K562 (cell line): ENCODE data around the gene MAST1. TPM values are rescaled to one million over a fixed set of nuclear protein-coding genes. Genes with fewer than 3 reads are reported as not detected.
"Not testable (repeated sequence)": the region's sequence is repeated elsewhere in the genome, so short reads cannot be mapped to it uniquely, and the experiment has no call there.

Experiments used
- ARID1B ChIP-seq: fragments of 450-650 bp; IDR thresholded peaks from 2 replicates; pipeline ENCODE4 v1.6.1; 2016; ENCODE audit warnings: antibody characterized with exemption, mild to moderate bottlenecking, inconsistent platforms
- BCOR ChIP-seq: fragments of 450-650 bp; IDR thresholded peaks from 2 replicates; pipeline ENCODE4 v1.6.1; 2016
- CSDE1 ChIP-seq, 2 experiments: fragments of 450-650 bp; IDR thresholded peaks; 2 replicates each; pipeline ENCODE4 v1.6.1; 2016; ENCODE audit warnings: mild to moderate bottlenecking in 1 of 2
- DPF2 ChIP-seq: fragments of 450-650 bp; IDR thresholded peaks from 2 replicates; pipeline ENCODE4 v1.6.1; 2016
- ETV5 ChIP-seq: sonication (generic); formaldehyde crosslinking; IDR thresholded peaks from 2 replicates; pipeline ENCODE4 v1.4.0; 2020; ENCODE audit warnings: low read depth, mild to moderate bottlenecking, missing genetic modification reagents
- GABPB2 ChIP-seq: fragments of 250-450 bp; sonication (Bioruptor Pico); conservative IDR thresholded peaks from 2 replicates; pipeline ENCODE4 v1.5.1; 2021; ENCODE audit warnings: mild to moderate bottlenecking
- HDAC1 ChIP-seq, 2 experiments: fragments of 450-650 bp; IDR thresholded peaks; 2 replicates each; pipeline ENCODE4 v1.6.1; 2016 to 2017; ENCODE audit warnings: inconsistent platforms in 1 of 2, mild to moderate bottlenecking in 1 of 2, moderate library complexity in 1 of 2
- KDM5B ChIP-seq: fragments of 200-600 bp; sonication (generic); IDR thresholded peaks from 2 replicates; pipeline ENCODE4 v1.6.1; 2012; ENCODE audit warnings: low read depth, mild to moderate bottlenecking, moderate library complexity, low read length, control low read depth, inconsistent platforms; ENCODE audit not compliant: insufficient replicate concordance
- MTA2 ChIP-seq: fragments of 450-650 bp; IDR thresholded peaks from 2 replicates; pipeline ENCODE4 v1.6.1; 2016; ENCODE audit warnings: low read depth
- MTA3 ChIP-seq: fragments of 450-650 bp; formaldehyde crosslinking; IDR thresholded peaks from 2 replicates; pipeline ENCODE4 v1.6.1; 2017; ENCODE audit warnings: mild to moderate bottlenecking, borderline replicate concordance
- NFRKB ChIP-seq: fragments of 450-650 bp; IDR thresholded peaks from 2 replicates; pipeline ENCODE4 v1.6.1; 2016; ENCODE audit warnings: low read depth
- OTX1 ChIP-seq: fragments of 450-650 bp; formaldehyde crosslinking; IDR thresholded peaks from 2 replicates; pipeline ENCODE4 v1.4.0; 2022; ENCODE audit warnings: mild to moderate bottlenecking
- POLR2A ChIP-seq: fragments of 450-650 bp; conservative IDR thresholded peaks from 2 replicates; pipeline ENCODE4 v1.6.1; 2016
- POLR2AphosphoS5 ChIP-seq: IDR thresholded peaks from 2 replicates; pipeline ENCODE4 v1.6.1; 2011; ENCODE audit warnings: mild to moderate bottlenecking, low read depth, low read length, moderate library complexity; ENCODE audit not compliant: control insufficient read depth, insufficient read depth
- RAD21 ChIP-seq, 2 experiments: fragments of 250-450 bp in 1 of 2; fragments of 450-650 bp in 1 of 2; sonication (Bioruptor Pico) in 1 of 2; formaldehyde crosslinking in 1 of 2; IDR thresholded peaks in 1 of 2; conservative IDR thresholded peaks in 1 of 2; 2 replicates each; pipeline versions ENCODE4 v1.4.0 to v1.8.0; 2020 to 2022; ENCODE audit warnings: mild to moderate bottlenecking in 2 of 2, moderate library complexity in 1 of 2
- RAD51 ChIP-seq: fragments of 450-650 bp; IDR thresholded peaks from 2 replicates; pipeline ENCODE4 v1.7.1; 2016; ENCODE audit warnings: low read depth, mild to moderate bottlenecking, borderline replicate concordance
- REST ChIP-seq, 2 experiments: fragments of 450-650 bp; formaldehyde crosslinking in 1 of 2; IDR thresholded peaks; 2 replicates each; pipeline versions ENCODE4 v1.4.0 to v1.6.1; 2014 to 2020; ENCODE audit warnings: mild to moderate bottlenecking in 2 of 2, borderline replicate concordance in 1 of 2, low read depth in 1 of 2
- SMAD4 ChIP-seq: fragments of 250-450 bp; sonication (Bioruptor Pico); conservative IDR thresholded peaks from 2 replicates; pipeline ENCODE4 v1.8.0; 2021; ENCODE audit warnings: inconsistent platforms, mild to moderate bottlenecking, moderate library complexity
- TCF3 ChIP-seq: sonication (generic); formaldehyde crosslinking; IDR thresholded peaks from 2 replicates; pipeline ENCODE4 v1.4.0; 2020; ENCODE audit warnings: mild to moderate bottlenecking, missing genetic modification reagents
- ZBTB26 ChIP-seq: fragments of 450-650 bp; formaldehyde crosslinking; IDR thresholded peaks from 2 replicates; pipeline ENCODE4 v1.4.0; 2022; ENCODE audit warnings: missing genetic modification characterization
- polyA plus RNA-seq, 8 experiments: library from polyadenylated mRNA; depleted of rRNA in 4 of 8; stranded (reverse) in 5 of 8; unstranded in 3 of 8; fragments of >200 nt; fragmentation: Nextera tagmentation in 2 of 8; fragmentation: Illumina TruSeq in 1 of 8; extraction: Ambion mirVana in 2 of 8; extraction: Trizol in 1 of 8; gene quantifications; 2 replicates each; pipeline versions ENCODE4 v1.2.1 to v1.2.3, GENCODE V29; 2011 to 2014; ENCODE audit warnings: inconsistent platforms in 1 of 8, missing spikeins in 1 of 8
- total RNA-seq, 7 experiments: library from RNA; depleted of rRNA in 6 of 7; stranded (reverse); fragments of >200 nt in 6 of 7; fragmentation: Illumina TruSeq in 2 of 7; extraction: Trizol in 2 of 7; gene quantifications; 2 replicates each; pipeline versions ENCODE4 v1.2.1 to v1.2.3, GENCODE V29; 2011 to 2021; ENCODE audit warnings: low replicate concordance in 1 of 7

MAST1 gene
- total and polyA plus RNA-seq, 9 of the 15 experiments (the other 6 are each of a cell fraction or from before 2014, with no cell fraction given) = 0.48 to 10.3 (median 3.9) TPM

GRCh38 chr19:12890299-12890786 is 52.0 kb downstream of the MAST1 start (continued):
- TF ChIP-seq ZBTB26 (CRISPR knock-in tag) (peak; percentile 93), BCOR (peak; percentile 81), HDAC1 (IDR thresholded peaks at IDR 0.05) (peak in 1 of 2 experiments; percentile 98; a peak in 3 of 4 replicates), NFRKB (0 out of 2 replicates have a peak, but pooled peaks have one; percentile 26), OTX1 (CRISPR knock-in tag) (peak; percentile 81; the same call in 1 of the 2 replicates), MTA2 (peak; percentile 54), MTA3 (0 out of 2 replicates have a peak, but pooled peaks have one; percentile 16), TCF3 (CRISPR knock-in tag) (peak; percentile 29; the same call in 1 of the 2 replicates), POLR2AphosphoS5 (peak; percentile 19; the same call in 1 of the 2 replicates), SMAD4 (0 out of 2 replicates have a peak, but pooled peaks have one; percentile 27), REST (IDR thresholded peaks at IDR 0.05; ENCODE audit: borderline replicate concordance) (0 out of 2 replicates have a peak, but pooled peaks have one; percentile 14), ARID1B (peak; percentile 68), RAD51 (0 out of 2 replicates have a peak, but pooled peaks have one; percentile 28), GABPB2 (CRISPR knock-in tag) (0 out of 2 replicates have a peak, but pooled peaks have one; percentile 37), RAD21 (CRISPR knock-in tag; conservative IDR thresholded peaks at IDR 0.05 in 1 of 2, IDR thresholded peaks at IDR 0.05 in 1 of 2) (peak in 1 of 2 experiments; percentile 15; a peak in 3 of 4 replicates), ETV5 (CRISPR knock-in tag) (peak; percentile 7; the same call in 1 of the 2 replicates), POLR2A (peak; percentile 69), CSDE1 (IDR thresholded peaks at IDR 0.05) (0 out of 4 replicates have a peak, but pooled peaks of 1 of the 2 experiments have one; percentile 70), KDM5B (peak; percentile 61), DPF2 (peak; percentile 74)
- not testable (repeated sequence) for TF ChIP-seq REST (CRISPR knock-in tag; IDR thresholded peaks at IDR 0.05; ENCODE audit: low read depth)
